Parathyroid adenoma (tissue), 2 donors: ENCODE data around the gene NTMT2.

Experiments
- H2AFZ ChIP-seq: fragments of 300-600 bp; sonication (generic); one replicate; pipeline ENCODE4 v1.7.0; 2017; ENCODE audit warnings: antibody characterized with exemption, mild to moderate bottlenecking
- H3K27ac ChIP-seq: fragments of 300-600 bp; sonication (generic); one replicate; pipeline ENCODE4 v1.7.0; 2017
- H3K27me3 ChIP-seq: fragments of 300-600 bp; sonication (generic); one replicate; pipeline ENCODE4 v1.7.0; 2017; ENCODE audit warnings: low read length; ENCODE audit not compliant: control insufficient read depth, insufficient read depth
- H3K36me3 ChIP-seq: fragments of 300-600 bp; sonication (generic); one replicate; pipeline ENCODE4 v1.7.0; 2017; ENCODE audit warnings: low read length; ENCODE audit not compliant: control insufficient read depth, insufficient read depth
- H3K4me1 ChIP-seq: fragments of 300-600 bp; sonication (generic); one replicate; pipeline ENCODE4 v1.7.0; 2017; ENCODE audit warnings: control low read depth
- H3K4me2 ChIP-seq: fragments of 300-600 bp; sonication (generic); one replicate; pipeline ENCODE4 v1.7.0; 2017; ENCODE audit warnings: low read length
- H3K4me3 ChIP-seq: fragments of 300-600 bp; sonication (generic); one replicate; pipeline ENCODE4 v1.7.0; 2017; ENCODE audit warnings: low read depth, low read length
- H3K79me2 ChIP-seq: fragments of 300-600 bp; sonication (generic); one replicate; pipeline ENCODE4 v1.7.0; 2017; ENCODE audit warnings: control low read depth
- H3K9ac ChIP-seq: fragments of 300-600 bp; sonication (generic); one replicate; pipeline ENCODE4 v1.7.0; 2017; ENCODE audit warnings: mild to moderate bottlenecking
- H3K9me3 ChIP-seq: fragments of 300-600 bp; sonication (generic); one replicate; pipeline ENCODE4 v1.7.0; 2017; ENCODE audit warnings: low read length; ENCODE audit not compliant: control insufficient read depth
- TF ChIP-seq, protein P1 (sequence below): fragments of 300-600 bp; sonication (generic); IDR thresholded peaks from one replicate; pipeline ENCODE4 v1.7.0; 2017; ENCODE audit warnings: antibody characterized with exemption, mild to moderate bottlenecking
- donor health status: primary hyperparathyroidism.

NTMT2 gene

GRCh38 chr1:170155055-170155454 lies 9.3 kb downstream of the NTMT2 start:
- no peaks in the 10 kb centered on the region for H3K4me1 ChIP-seq

GRCh38 chr1:170156594-170156993 lies 10.8 kb downstream of the NTMT2 start:
- no peak overlapping the region for H3K4me3 ChIP-seq
- H2AFZ ChIP-seq: no peak overlapping the region
- H3K79me2 ChIP-seq: no peaks in the 10 kb centered on the region
- H3K9ac ChIP-seq: no peak overlapping the region
- H3K27ac ChIP-seq: no peak overlapping the region
- TF ChIP-seq, protein P1, sequence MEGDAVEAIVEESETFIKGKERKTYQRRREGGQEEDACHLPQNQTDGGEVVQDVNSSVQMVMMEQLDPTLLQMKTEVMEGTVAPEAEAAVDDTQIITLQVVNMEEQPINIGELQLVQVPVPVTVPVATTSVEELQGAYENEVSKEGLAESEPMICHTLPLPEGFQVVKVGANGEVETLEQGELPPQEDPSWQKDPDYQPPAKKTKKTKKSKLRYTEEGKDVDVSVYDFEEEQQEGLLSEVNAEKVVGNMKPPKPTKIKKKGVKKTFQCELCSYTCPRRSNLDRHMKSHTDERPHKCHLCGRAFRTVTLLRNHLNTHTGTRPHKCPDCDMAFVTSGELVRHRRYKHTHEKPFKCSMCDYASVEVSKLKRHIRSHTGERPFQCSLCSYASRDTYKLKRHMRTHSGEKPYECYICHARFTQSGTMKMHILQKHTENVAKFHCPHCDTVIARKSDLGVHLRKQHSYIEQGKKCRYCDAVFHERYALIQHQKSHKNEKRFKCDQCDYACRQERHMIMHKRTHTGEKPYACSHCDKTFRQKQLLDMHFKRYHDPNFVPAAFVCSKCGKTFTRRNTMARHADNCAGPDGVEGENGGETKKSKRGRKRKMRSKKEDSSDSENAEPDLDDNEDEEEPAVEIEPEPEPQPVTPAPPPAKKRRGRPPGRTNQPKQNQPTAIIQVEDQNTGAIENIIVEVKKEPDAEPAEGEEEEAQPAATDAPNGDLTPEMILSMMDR: no peak
- H3K27me3 ChIP-seq: no peaks in the 10 kb centered on the region
- no peaks in the 10 kb centered on the region for H3K36me3 ChIP-seq
- H3K4me1 ChIP-seq: no peaks in the 10 kb centered on the region
- H3K4me2 ChIP-seq: no peak overlapping the region
- H3K9me3 ChIP-seq: no peaks in the 10 kb centered on the region

More at GRCh38 chr1:170155055-170155454, 9.3 kb downstream of the NTMT2 start:
- Histone ChIP-seq H3K4me3 (no peak overlapping the region), H3K36me3 (no peaks in the 10 kb centered on the region), H2AFZ (no peak overlapping the region), H3K9ac (no peak overlapping the region), H3K27ac (no peak overlapping the region), H3K27me3 (no peaks in the 10 kb centered on the region), H3K79me2 (no peaks in the 10 kb centered on the region), H3K4me2 (no peak overlapping the region), H3K9me3 (no peaks in the 10 kb centered on the region)
- TF ChIP-seq, protein P1: no peak

DNA sequence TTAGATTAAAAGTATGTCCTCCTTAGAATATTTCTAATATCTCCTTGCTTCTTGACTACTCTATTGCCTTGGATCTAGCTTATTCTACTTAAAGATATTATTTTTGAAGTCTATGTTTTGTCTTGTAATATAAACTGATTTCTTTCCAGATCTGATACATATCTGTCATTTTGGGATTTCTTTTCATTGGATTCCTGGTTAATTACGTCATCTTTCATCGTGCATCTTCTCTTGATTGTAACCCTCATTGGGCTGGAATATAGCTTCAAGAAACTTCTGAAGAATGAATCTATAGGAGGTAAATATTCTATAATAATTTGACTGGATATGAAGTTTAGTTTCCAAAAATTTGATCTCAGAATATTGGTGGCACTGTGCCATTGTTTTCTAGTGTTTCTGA lies 12.1 kb downstream of the NTMT2 start:
- Histone ChIP-seq H3K36me3 (no peaks in the 10 kb centered on the region), H3K4me1 (no peaks in the 10 kb centered on the region), H3K9me3 (no peaks in the 10 kb centered on the region), H3K27me3 (no peaks in the 10 kb centered on the region), H3K27ac (no peak overlapping the region), H2AFZ (no peak overlapping the region), H3K4me3 (no peak overlapping the region), H3K79me2 (no peaks in the 10 kb centered on the region), H3K9ac (no peak overlapping the region), H3K4me2 (no peak overlapping the region)
- TF ChIP-seq, protein P1: no peak

DNA sequence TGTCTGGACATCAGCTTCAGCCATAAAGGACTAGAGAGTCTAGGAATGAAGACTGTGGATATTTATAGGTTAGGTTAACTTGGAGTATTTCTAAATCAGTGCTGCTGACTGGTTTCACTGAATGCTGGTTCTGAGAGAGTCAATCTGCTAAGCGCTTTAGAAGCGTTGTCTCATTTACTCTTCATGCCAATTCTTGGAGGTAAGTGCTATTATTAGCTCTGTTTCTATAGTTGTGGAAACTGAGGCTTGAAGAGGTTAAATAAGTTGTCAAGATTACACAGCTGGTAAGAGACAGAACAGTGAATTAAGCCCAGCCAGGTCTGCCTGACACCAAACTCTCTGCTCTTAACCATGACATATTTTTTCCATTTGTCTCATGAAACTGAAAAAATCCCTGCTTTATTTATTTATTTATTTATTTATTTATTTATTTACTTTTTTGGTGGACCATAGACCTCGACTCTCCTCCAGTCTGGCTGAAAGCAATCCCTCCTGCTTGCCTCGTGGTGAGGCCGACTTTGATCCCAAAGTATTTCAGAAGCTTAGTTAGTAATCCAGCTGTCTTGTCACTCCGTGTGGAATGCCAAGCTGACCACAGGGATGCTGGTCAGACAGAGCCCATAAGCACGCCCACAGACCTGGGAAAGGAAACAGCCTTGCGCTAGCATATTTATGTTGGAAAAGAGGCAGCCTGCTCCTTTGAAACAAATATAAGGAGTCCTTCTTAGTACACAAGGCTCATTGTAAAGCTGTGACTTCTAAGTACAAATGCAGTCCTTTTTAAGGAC lies 16.9 kb downstream of the NTMT2 start:
- H3K9ac ChIP-seq: no peak overlapping the region
- no peaks in the 10 kb centered on the region for H3K79me2 ChIP-seq
- H3K27me3 ChIP-seq: no peaks in the 10 kb centered on the region
- no peaks in the 10 kb centered on the region for H3K36me3 ChIP-seq
- H2AFZ ChIP-seq: no peak overlapping the region
- H3K4me1 ChIP-seq: no peaks in the 10 kb centered on the region
- H3K4me2 ChIP-seq: no peak overlapping the region
- H3K9me3 ChIP-seq: no peaks in the 10 kb centered on the region
- H3K27ac ChIP-seq: no peak overlapping the region
- H3K4me3 ChIP-seq: no peak overlapping the region
- TF ChIP-seq, protein P1: no peak
